ENCODE measurements around the gene CLIP2.

Gene CLIP2

GRCh38 chr7:74360008-74360407 is 70.8 kb downstream of the CLIP2 start:
- peaks cover 24 to 29% of the 10 kb centered on the region in 2 donors for H3K36me3 ChIP-seq (ENCODE audit: control insufficient read depth in 1 of 2, insufficient read depth in 2 of 2, low read length in 2 of 2)
- H3K27me3 ChIP-seq (ENCODE audit: low read depth, low read length), result no peaks in the 10 kb centered on the region
- no peaks in the 10 kb centered on the region for H3K4me1 ChIP-seq (ENCODE audit: control insufficient read depth in 1 of 2, insufficient read depth in 2 of 2, low read length in 2 of 2)
- H3K27ac ChIP-seq (ENCODE audit: low read length), result no peak overlapping the region
- no peak overlapping the region for H3K4me3 ChIP-seq (ENCODE audit: low read depth in 1 of 2, low read length in 2 of 2)
- H3K9me3 ChIP-seq (ENCODE audit: control insufficient read depth in 1 of 2, low read length in 2 of 2), result peaks cover 0 to 15% of the 10 kb centered on the region in 2 donors

GRCh38 chr7:74362266-74362665 is 73.1 kb downstream of the CLIP2 start:
- Histone ChIP-seq H3K27ac (ENCODE audit: low read length) (no peak overlapping the region), H3K9me3 (ENCODE audit: control insufficient read depth in 1 of 2, low read length in 2 of 2) (no peaks in the 10 kb centered on the region), H3K4me3 (ENCODE audit: low read depth in 1 of 2, low read length in 2 of 2) (no peak overlapping the region), H3K4me1 (ENCODE audit: control insufficient read depth in 1 of 2, insufficient read depth in 2 of 2, low read length in 2 of 2) (no peaks in the 10 kb centered on the region), H3K27me3 (ENCODE audit: low read depth, low read length) (no peaks in the 10 kb centered on the region), H3K36me3 (ENCODE audit: control insufficient read depth in 1 of 2, insufficient read depth in 2 of 2, low read length in 2 of 2) (peaks cover 9 to 14% of the 10 kb centered on the region in 2 donors)

- no peak overlapping the region for H3K4me3 ChIP-seq (ENCODE audit: low read depth in 1 of 2, low read length in 2 of 2)
- H3K4me1 ChIP-seq (ENCODE audit: control insufficient read depth in 1 of 2, insufficient read depth in 2 of 2, low read length in 2 of 2), result no peaks in the 10 kb centered on the region
- no peak overlapping the region for H3K27ac ChIP-seq (ENCODE audit: low read length)
- H3K27me3 ChIP-seq (ENCODE audit: low read depth, low read length), result no peaks in the 10 kb centered on the region
- H3K9me3 ChIP-seq (ENCODE audit: control insufficient read depth in 1 of 2, low read length in 2 of 2), result no peaks in the 10 kb centered on the region
- peaks cover 8 to 14% of the 10 kb centered on the region in 2 donors for H3K36me3 ChIP-seq (ENCODE audit: control insufficient read depth in 1 of 2, insufficient read depth in 2 of 2, low read length in 2 of 2)
Measured at GRCh38 chr7:74364061-74364460, 74.9 kb downstream of the CLIP2 start.

- H3K27ac ChIP-seq (ENCODE audit: low read length), result no peak overlapping the region
- H3K27me3 ChIP-seq (ENCODE audit: low read depth, low read length), result no peaks in the 10 kb centered on the region
- H3K9me3 ChIP-seq (ENCODE audit: control insufficient read depth in 1 of 2, low read length in 2 of 2), result no peaks in the 10 kb centered on the region
- H3K4me3 ChIP-seq (ENCODE audit: low read depth in 1 of 2, low read length in 2 of 2), result no peak overlapping the region
- H3K36me3 ChIP-seq (ENCODE audit: control insufficient read depth in 1 of 2, insufficient read depth in 2 of 2, low read length in 2 of 2), result peaks cover 7 to 8% of the 10 kb centered on the region in 2 donors
- no peaks in the 10 kb centered on the region for H3K4me1 ChIP-seq (ENCODE audit: control insufficient read depth in 1 of 2, insufficient read depth in 2 of 2, low read length in 2 of 2)
Measured at GRCh38 chr7:74365322-74366022, 76.3 kb downstream of the CLIP2 start.

- no peak overlapping the region for H3K27ac ChIP-seq (ENCODE audit: low read length)
- H3K36me3 ChIP-seq (ENCODE audit: control insufficient read depth in 1 of 2, insufficient read depth in 2 of 2, low read length in 2 of 2), result peaks cover 0 to 9% of the 10 kb centered on the region in 2 donors
- H3K27me3 ChIP-seq (ENCODE audit: low read depth, low read length), result no peaks in the 10 kb centered on the region
- no peaks in the 10 kb centered on the region for H3K9me3 ChIP-seq (ENCODE audit: control insufficient read depth in 1 of 2, low read length in 2 of 2)
- peaks cover 8 to 21% of the 10 kb centered on the region in 2 donors for H3K4me1 ChIP-seq (ENCODE audit: control insufficient read depth in 1 of 2, insufficient read depth in 2 of 2, low read length in 2 of 2)
- peak overlapping the region in 1 of 2 donors; percentile 19 for H3K4me3 ChIP-seq (ENCODE audit: low read depth in 1 of 2, low read length in 2 of 2)
Measured at GRCh38 chr7:74371381-74372341, 82.5 kb downstream of the CLIP2 start.

- Histone ChIP-seq H3K27ac (ENCODE audit: low read length) (no peak overlapping the region), H3K4me3 (ENCODE audit: low read depth in 1 of 2, low read length in 2 of 2) (peak overlapping the region in 1 of 2 donors; percentile 19), H3K9me3 (ENCODE audit: control insufficient read depth in 1 of 2, low read length in 2 of 2) (no peaks in the 10 kb centered on the region), H3K4me1 (ENCODE audit: control insufficient read depth in 1 of 2, insufficient read depth in 2 of 2, low read length in 2 of 2) (peaks cover 8 to 21% of the 10 kb centered on the region in 2 donors), H3K36me3 (ENCODE audit: control insufficient read depth in 1 of 2, insufficient read depth in 2 of 2, low read length in 2 of 2) (peaks cover 0 to 19% of the 10 kb centered on the region in 2 donors), H3K27me3 (ENCODE audit: low read depth, low read length) (no peaks in the 10 kb centered on the region)
Measured at GRCh38 chr7:74372511-74373111, 83.4 kb downstream of the CLIP2 start.

- no peaks in the 10 kb centered on the region for H3K9me3 ChIP-seq (ENCODE audit: control insufficient read depth in 1 of 2, low read length in 2 of 2)
- no peak overlapping the region for H3K4me3 ChIP-seq (ENCODE audit: low read depth in 1 of 2, low read length in 2 of 2)
- H3K27ac ChIP-seq (ENCODE audit: low read length), result no peak overlapping the region
- peaks cover 8 to 21% of the 10 kb centered on the region in 2 donors for H3K4me1 ChIP-seq (ENCODE audit: control insufficient read depth in 1 of 2, insufficient read depth in 2 of 2, low read length in 2 of 2)
- H3K36me3 ChIP-seq (ENCODE audit: control insufficient read depth in 1 of 2, insufficient read depth in 2 of 2, low read length in 2 of 2), result peaks cover 0 to 19% of the 10 kb centered on the region in 2 donors
- H3K27me3 ChIP-seq (ENCODE audit: low read depth, low read length), result no peaks in the 10 kb centered on the region
Measured at GRCh38 chr7:74373536-74373935, 84.3 kb downstream of the CLIP2 start.

GRCh38 chr7:74375726-74376220 is 86.6 kb downstream of the CLIP2 start:
- no peak overlapping the region for H3K27ac ChIP-seq (ENCODE audit: low read length)
- H3K36me3 ChIP-seq (ENCODE audit: control insufficient read depth in 1 of 2, insufficient read depth in 2 of 2, low read length in 2 of 2), result peaks cover 0 to 19% of the 10 kb centered on the region in 2 donors
- no peak overlapping the region for H3K4me3 ChIP-seq (ENCODE audit: low read depth in 1 of 2, low read length in 2 of 2)
- no peaks in the 10 kb centered on the region for H3K27me3 ChIP-seq (ENCODE audit: low read depth, low read length)
- H3K9me3 ChIP-seq (ENCODE audit: control insufficient read depth in 1 of 2, low read length in 2 of 2), result no peaks in the 10 kb centered on the region
- peaks cover 8 to 34% of the 10 kb centered on the region in 2 donors for H3K4me1 ChIP-seq (ENCODE audit: control insufficient read depth in 1 of 2, insufficient read depth in 2 of 2, low read length in 2 of 2)

GRCh38 chr7:74376256-74377036 is 87.2 kb downstream of the CLIP2 start:
- Histone ChIP-seq H3K27me3 (ENCODE audit: low read depth, low read length) (no peaks in the 10 kb centered on the region), H3K36me3 (ENCODE audit: control insufficient read depth in 1 of 2, insufficient read depth in 2 of 2, low read length in 2 of 2) (peaks cover 0 to 19% of the 10 kb centered on the region in 2 donors), H3K9me3 (ENCODE audit: control insufficient read depth in 1 of 2, low read length in 2 of 2) (no peaks in the 10 kb centered on the region), H3K27ac (ENCODE audit: low read length) (no peak overlapping the region), H3K4me3 (ENCODE audit: low read depth in 1 of 2, low read length in 2 of 2) (no peak overlapping the region), H3K4me1 (ENCODE audit: control insufficient read depth in 1 of 2, insufficient read depth in 2 of 2, low read length in 2 of 2) (peaks cover 6 to 31% of the 10 kb centered on the region in 2 donors)

GRCh38 chr7:74379938-74380337 is 90.7 kb downstream of the CLIP2 start:
- H3K36me3 ChIP-seq (ENCODE audit: control insufficient read depth in 1 of 2, insufficient read depth in 2 of 2, low read length in 2 of 2), result peaks cover 0 to 19% of the 10 kb centered on the region in 2 donors
- no peak overlapping the region for H3K4me3 ChIP-seq (ENCODE audit: low read depth in 1 of 2, low read length in 2 of 2)
- H3K9me3 ChIP-seq (ENCODE audit: control insufficient read depth in 1 of 2, low read length in 2 of 2), result no peaks in the 10 kb centered on the region
- H3K4me1 ChIP-seq (ENCODE audit: control insufficient read depth in 1 of 2, insufficient read depth in 2 of 2, low read length in 2 of 2), result peaks cover 0 to 14% of the 10 kb centered on the region in 2 donors
- no peak overlapping the region for H3K27ac ChIP-seq (ENCODE audit: low read length)
- no peaks in the 10 kb centered on the region for H3K27me3 ChIP-seq (ENCODE audit: low read depth, low read length)
